ENCODE results near the gene GLIS1.

The GLIS1 gene

GRCh38 chr1:53535846-53536245 is 203.1 kb downstream of the GLIS1 start:
- Histone ChIP-seq H3K4me2 (ENCODE audit: low read depth, low read length, poor library complexity, severe bottlenecking) (no peak overlapping the region), H3F3A (ENCODE audit: insufficient read depth) (no peaks in the 10 kb centered on the region), H4K20me1 (ENCODE audit: low read depth, low read length) (no peaks in the 10 kb centered on the region), H3K36me3 (ENCODE audit: low read length) (no peaks in the 10 kb centered on the region), H3K27ac (ENCODE audit: low read depth, low read length) (no peak overlapping the region), H3K9ac (ENCODE audit: low read length) (no peak overlapping the region), H2AFZ (ENCODE audit: low read depth, low read length, severe bottlenecking) (no peak overlapping the region), H3K79me2 (ENCODE audit: insufficient read depth, low read length) (no peaks in the 10 kb centered on the region), H3K9me3 (ENCODE audit: insufficient read depth, low read length) (no peaks in the 10 kb centered on the region), H3K9me2 (replicated peaks; ENCODE audit: insufficient read depth, low read length) (no peaks in the 10 kb centered on the region), H3K27me3 (ENCODE audit: low read length) (no peaks in the 10 kb centered on the region), H3K4me3 (ENCODE audit: insufficient read depth, low read length, poor library complexity, severe bottlenecking) (no peak overlapping the region)
- TF ChIP-seq EZH2phosphoT487 (conservative IDR thresholded peaks at IDR 0.05; ENCODE audit: low read length), result no peak
- TF ChIP-seq CTCF (IDR thresholded peaks at IDR 0.05; ENCODE audit: insufficient read depth, low read length, poor library complexity, severe bottlenecking), result no peak

GRCh38 chr1:53535226-53535625 is 203.7 kb downstream of the GLIS1 start:
- Histone ChIP-seq H3F3A (ENCODE audit: insufficient read depth) (no peaks in the 10 kb centered on the region), H3K79me2 (ENCODE audit: insufficient read depth, low read length) (no peaks in the 10 kb centered on the region), H3K9me3 (ENCODE audit: insufficient read depth, low read length) (no peaks in the 10 kb centered on the region), H3K9me2 (replicated peaks; ENCODE audit: insufficient read depth, low read length) (no peaks in the 10 kb centered on the region), H2AFZ (ENCODE audit: low read depth, low read length, severe bottlenecking) (no peak overlapping the region), H3K4me3 (ENCODE audit: insufficient read depth, low read length, poor library complexity, severe bottlenecking) (no peak overlapping the region), H3K4me2 (ENCODE audit: low read depth, low read length, poor library complexity, severe bottlenecking) (no peak overlapping the region), H4K20me1 (ENCODE audit: low read depth, low read length) (no peaks in the 10 kb centered on the region), H3K9ac (ENCODE audit: low read length) (no peak overlapping the region), H3K36me3 (ENCODE audit: low read length) (no peaks in the 10 kb centered on the region), H3K27me3 (ENCODE audit: low read length) (no peaks in the 10 kb centered on the region), H3K27ac (ENCODE audit: low read depth, low read length) (no peak overlapping the region)
- no peak for TF ChIP-seq EZH2phosphoT487 (conservative IDR thresholded peaks at IDR 0.05; ENCODE audit: low read length)
- TF ChIP-seq CTCF (IDR thresholded peaks at IDR 0.05; ENCODE audit: insufficient read depth, low read length, poor library complexity, severe bottlenecking), result no peak

GRCh38 chr1:53532912-53533311 is 206.1 kb downstream of the GLIS1 start:
- H3K79me2 ChIP-seq (ENCODE audit: insufficient read depth, low read length), result no peaks in the 10 kb centered on the region
- TF ChIP-seq CTCF (IDR thresholded peaks at IDR 0.05; ENCODE audit: insufficient read depth, low read length, poor library complexity, severe bottlenecking) (no peak), EZH2phosphoT487 (conservative IDR thresholded peaks at IDR 0.05; ENCODE audit: low read length) (no peak)

More at GRCh38 chr1:53532912-53533311, 206.1 kb downstream of the GLIS1 start:
- Histone ChIP-seq H3K4me3 (ENCODE audit: insufficient read depth, low read length, poor library complexity, severe bottlenecking) (no peak overlapping the region), H3K36me3 (ENCODE audit: low read length) (no peaks in the 10 kb centered on the region), H3K4me2 (ENCODE audit: low read depth, low read length, poor library complexity, severe bottlenecking) (no peak overlapping the region), H3F3A (ENCODE audit: insufficient read depth) (no peaks in the 10 kb centered on the region), H2AFZ (ENCODE audit: low read depth, low read length, severe bottlenecking) (no peak overlapping the region), H3K27me3 (ENCODE audit: low read length) (no peaks in the 10 kb centered on the region), H4K20me1 (ENCODE audit: low read depth, low read length) (no peaks in the 10 kb centered on the region), H3K9ac (ENCODE audit: low read length) (no peak overlapping the region), H3K9me3 (ENCODE audit: insufficient read depth, low read length) (no peaks in the 10 kb centered on the region), H3K9me2 (replicated peaks; ENCODE audit: insufficient read depth, low read length) (no peaks in the 10 kb centered on the region), H3K27ac (ENCODE audit: low read depth, low read length) (no peak overlapping the region)
